ENCODE data around the gene SMC1B. TPM values are rescaled to one million over a fixed set of nuclear protein-coding genes. Genes with fewer than 3 reads are reported as not detected.

Gene SMC1B
- total and polyA plus RNA-seq, 9 of the 15 experiments (the other 6 are each of a cell fraction or from before 2014, with no cell fraction given), result 0.03 TPM; not detected in 8

DNA sequence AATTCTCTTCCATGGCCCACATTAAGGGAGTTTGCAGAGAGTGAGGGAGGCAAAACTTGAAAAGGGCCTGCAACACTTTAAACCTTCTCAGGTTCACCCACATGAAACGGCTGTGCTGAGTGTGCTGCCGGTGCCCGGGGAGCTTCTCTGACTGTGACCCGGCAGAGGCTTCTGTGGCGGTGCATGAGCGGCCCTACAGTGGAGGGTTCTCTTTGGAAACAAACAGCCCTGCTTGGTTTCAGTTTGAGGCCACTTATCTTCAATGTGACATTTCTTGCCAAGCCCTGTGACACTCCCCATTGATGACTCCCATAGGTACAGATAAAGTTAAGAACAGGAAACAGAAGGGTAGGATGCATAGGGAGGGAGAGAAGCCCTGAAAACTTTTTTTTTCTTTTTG lies 71.9 kb downstream of the SMC1B start:
- 85% methylated on average over 6 of the region's 6 CpGs for WGBS (ENCODE audit: insufficient coverage, low coverage, missing lambda C conversion rate)
- no peak overlapping the region for H3K9ac ChIP-seq (ENCODE audit: insufficient read depth in 1 of 2, low read depth in 2 of 2, low read length in 2 of 2)
- peaks cover 79% of the 10 kb centered on the region for H3K36me3 ChIP-seq (ENCODE audit: control insufficient read depth, insufficient read depth, low read length)
- POLR2A ChIA-PET, result no interaction called here
- H3K4me1 ChIP-seq (replicated peaks in 1 of 2; ENCODE audit: control insufficient read depth in 2 of 2, insufficient read depth in 2 of 2, low read length in 2 of 2), result no peaks in the 10 kb centered on the region
- no peak for DNase-seq (ENCODE audit: extremely low read depth in 1 of 4, low spot score in 3 of 4)
- H3K9me1 ChIP-seq (ENCODE audit: control insufficient read depth, insufficient read depth, low read length), result no peaks in the 10 kb centered on the region
- intact Hi-C loops (cut with micrococcal nuclease), result no loop called here
- ATAC-seq, result no peak
- no peak overlapping the region for H3K27ac ChIP-seq (ENCODE audit: extremely low read depth, low read depth, low read length)
- TSS peak; percentile 47 for BruUV-seq (replicated peaks)
- no peak overlapping the region for H3K4me3 ChIP-seq
- H3K79me2 ChIP-seq (ENCODE audit: control insufficient read depth, insufficient read depth, low read length), result no peaks in the 10 kb centered on the region
- no peak for FAIRE-seq
- no peaks in the 10 kb centered on the region for H3K27me3 ChIP-seq (ENCODE audit: control insufficient read depth in 2 of 2, insufficient read depth in 2 of 2, low read length in 2 of 2)
- no peak overlapping the region for H2AFZ ChIP-seq (ENCODE audit: low read depth, low read length)
- no peak for TF ChIP-seq HDAC2 (IDR thresholded peaks at IDR 0.05)
- no peak for TF ChIP-seq COPS2 (conservative IDR thresholded peaks at IDR 0.05)
- TF ChIP-seq, protein P1, sequence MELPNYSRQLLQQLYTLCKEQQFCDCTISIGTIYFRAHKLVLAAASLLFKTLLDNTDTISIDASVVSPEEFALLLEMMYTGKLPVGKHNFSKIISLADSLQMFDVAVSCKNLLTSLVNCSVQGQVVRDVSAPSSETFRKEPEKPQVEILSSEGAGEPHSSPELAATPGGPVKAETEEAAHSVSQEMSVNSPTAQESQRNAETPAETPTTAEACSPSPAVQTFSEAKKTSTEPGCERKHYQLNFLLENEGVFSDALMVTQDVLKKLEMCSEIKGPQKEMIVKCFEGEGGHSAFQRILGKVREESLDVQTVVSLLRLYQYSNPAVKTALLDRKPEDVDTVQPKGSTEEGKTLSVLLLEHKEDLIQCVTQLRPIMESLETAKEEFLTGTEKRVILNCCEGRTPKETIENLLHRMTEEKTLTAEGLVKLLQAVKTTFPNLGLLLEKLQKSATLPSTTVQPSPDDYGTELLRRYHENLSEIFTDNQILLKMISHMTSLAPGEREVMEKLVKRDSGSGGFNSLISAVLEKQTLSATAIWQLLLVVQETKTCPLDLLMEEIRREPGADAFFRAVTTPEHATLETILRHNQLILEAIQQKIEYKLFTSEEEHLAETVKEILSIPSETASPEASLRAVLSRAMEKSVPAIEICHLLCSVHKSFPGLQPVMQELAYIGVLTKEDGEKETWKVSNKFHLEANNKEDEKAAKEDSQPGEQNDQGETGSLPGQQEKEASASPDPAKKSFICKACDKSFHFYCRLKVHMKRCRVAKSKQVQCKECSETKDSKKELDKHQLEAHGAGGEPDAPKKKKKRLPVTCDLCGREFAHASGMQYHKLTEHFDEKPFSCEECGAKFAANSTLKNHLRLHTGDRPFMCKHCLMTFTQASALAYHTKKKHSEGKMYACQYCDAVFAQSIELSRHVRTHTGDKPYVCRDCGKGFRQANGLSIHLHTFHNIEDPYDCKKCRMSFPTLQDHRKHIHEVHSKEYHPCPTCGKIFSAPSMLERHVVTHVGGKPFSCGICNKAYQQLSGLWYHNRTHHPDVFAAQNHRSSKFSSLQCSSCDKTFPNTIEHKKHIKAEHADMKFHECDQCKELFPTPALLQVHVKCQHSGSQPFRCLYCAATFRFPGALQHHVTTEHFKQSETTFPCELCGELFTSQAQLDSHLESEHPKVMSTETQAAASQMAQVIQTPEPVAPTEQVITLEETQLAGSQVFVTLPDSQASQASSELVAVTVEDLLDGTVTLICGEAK (IDR thresholded peaks at IDR 0.05), result 0 out of 2 replicates have a peak, but pooled peaks have one; percentile 29
- TF ChIP-seq, protein P1 (CRISPR knock-in tag; IDR thresholded peaks at IDR 0.05), result no peak
- TF ChIP-seq GATAD2A (IDR thresholded peaks at IDR 0.05), result no peak
- CTCF ChIA-PET (ENCODE audit: low intra/inter-chr PET ratio), result no interaction called here
- H4K20me1 ChIP-seq (replicated peaks; ENCODE audit: control insufficient read depth, insufficient read depth, low read length), result no peaks in the 10 kb centered on the region
- H3K4me2 ChIP-seq (ENCODE audit: insufficient read depth, low read length), result no peak overlapping the region
- in situ Hi-C loops (cut with MboI), result no loop called here
- H3K9me3 ChIP-seq (replicated peaks; ENCODE audit: control insufficient read depth, insufficient read depth, low read depth, low read length), result no peaks in the 10 kb centered on the region

Data from K562 (cell line).